Head of caudate nucleus (tissue), 42 donors: ENCODE measurements around the gene ERP44.
"Not testable (repeated sequence)": the region's sequence is repeated elsewhere in the genome, so short reads cannot be mapped to it uniquely, and the experiment has no call there.

ENCODE experiments used
- DNase-seq, 42 donors: peaks; one replicate each; pipeline versions ENCODE4 v3.0.0 to v3.0.0-alpha.2; 2020 to 2021; ENCODE audit warnings: mixed read lengths in 7 of 42
- intact Hi-C: fragments of 100-400 bp; cut with DNase I; formaldehyde crosslinking; loops from one replicate; pipeline ENCODE4 v1.15.0; 2022

The ERP44 gene

DNA sequence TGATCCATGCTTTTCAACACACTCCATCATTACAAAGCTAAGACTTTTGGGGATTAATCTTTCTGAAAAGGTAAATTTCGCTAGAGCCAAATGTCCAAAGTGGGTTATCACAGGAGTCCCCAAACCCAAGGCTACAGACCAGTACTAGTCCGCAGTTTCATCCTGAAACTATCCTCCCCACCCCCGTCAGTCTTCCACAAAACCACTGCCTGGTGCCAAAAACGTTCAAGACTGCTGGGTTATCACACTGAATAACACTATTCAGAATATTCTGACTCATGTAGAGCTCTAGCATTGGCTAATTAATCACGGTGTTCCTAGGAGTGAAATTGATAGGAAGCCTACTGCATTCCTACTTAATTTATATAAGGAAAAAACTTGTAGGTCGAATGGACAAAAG, 24.7 kb downstream of the ERP44 start:
- peak in 14 of 42 donors; percentile 4 to 59 (median 16) for DNase-seq
- intact Hi-C loops: no loop called here

DNA sequence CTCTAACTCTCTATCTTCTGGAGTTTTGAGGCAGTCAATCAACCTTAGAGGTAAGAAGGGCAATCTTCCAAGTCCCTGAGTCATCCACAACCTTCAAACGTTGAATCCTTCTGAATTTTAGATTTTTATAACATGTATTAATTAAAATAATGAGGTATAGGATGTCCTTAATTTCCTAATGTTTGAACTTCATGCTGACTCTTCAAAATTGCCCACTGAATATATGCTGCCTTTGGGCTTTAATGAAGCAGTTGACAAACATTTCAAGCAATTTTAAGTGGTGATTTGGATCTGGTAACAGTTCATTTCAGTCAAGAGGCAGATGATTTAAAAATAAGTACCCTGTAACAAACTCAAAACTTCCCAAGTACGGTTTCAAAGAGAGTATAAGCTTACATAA, 26.0 kb downstream of the ERP44 start:
- intact Hi-C loops: no loop called here
- DNase-seq: no peak

DNA sequence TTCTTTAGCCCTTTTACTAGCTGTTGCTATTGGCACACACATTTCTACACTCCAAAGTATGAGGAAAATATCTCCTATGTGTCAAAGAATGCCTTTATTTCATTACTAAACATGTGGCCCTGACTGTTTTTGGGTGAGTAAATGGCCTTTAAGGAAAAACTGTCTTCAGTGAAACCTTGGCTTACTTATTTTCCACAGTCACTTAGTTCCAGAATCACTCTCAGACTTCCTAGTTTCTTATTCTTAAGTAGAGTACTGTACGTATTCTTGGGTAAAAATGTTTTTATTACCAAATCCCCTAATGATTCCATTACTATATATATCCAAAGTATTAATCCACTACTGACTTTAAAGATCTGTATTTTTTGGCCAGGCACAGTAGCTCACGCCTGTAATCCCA, 27.5 kb downstream of the ERP44 start:
- intact Hi-C loops: no loop called here

GRCh38 chr9:100070104-100071041, 28.4 kb downstream of the ERP44 start:
- no peak for DNase-seq
- intact Hi-C loops: no loop called here

More for the DNA sequence above, 27.5 kb downstream of the ERP44 start:
- no peak for DNase-seq

DNA sequence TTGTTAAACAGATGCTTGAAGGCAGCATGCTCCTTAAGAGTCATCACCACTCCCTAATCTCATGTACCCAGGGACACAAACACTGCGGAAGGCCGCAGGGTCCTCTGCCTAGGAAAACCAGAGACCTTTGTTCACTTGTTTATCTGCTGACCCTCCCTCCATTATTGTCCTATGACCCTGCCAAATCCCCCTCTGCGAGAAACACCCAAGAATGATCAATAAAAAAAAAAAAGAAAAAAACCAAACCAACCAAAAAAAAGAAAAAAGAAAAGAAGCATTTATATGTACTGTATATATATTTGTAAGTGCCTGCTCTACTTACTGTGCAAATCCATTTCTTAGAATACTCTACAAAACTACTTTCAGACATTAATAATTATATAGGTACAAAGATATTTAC, 29.7 kb downstream of the ERP44 start:
- intact Hi-C loops, DNase-seq: not testable (repeated sequence)

DNA sequence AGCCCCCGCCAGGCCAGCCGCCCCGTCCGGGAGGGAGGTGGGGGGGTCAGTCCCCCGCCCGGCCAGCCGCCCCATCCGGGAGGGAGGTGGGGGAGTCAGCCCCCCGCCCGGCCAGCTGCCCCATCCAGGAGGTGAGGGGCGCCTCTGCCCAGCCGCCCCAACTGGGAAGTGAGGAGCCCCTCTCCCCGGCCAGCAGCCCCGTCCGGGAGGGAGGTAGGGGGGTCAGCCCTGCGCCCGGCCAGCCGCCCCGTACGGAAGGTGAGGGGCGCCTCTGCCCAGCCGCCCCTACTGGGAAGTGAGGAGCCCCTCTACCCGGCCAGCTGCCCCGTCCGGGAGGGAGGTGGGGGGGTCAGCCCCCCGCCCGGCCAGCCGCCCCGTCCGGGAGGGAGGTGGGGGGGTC, 30.8 kb downstream of the ERP44 start:
- intact Hi-C loops: not testable (repeated sequence)

GRCh38 chr9:100066539-100066938, 32.3 kb downstream of the ERP44 start:
- no peak for DNase-seq
- intact Hi-C loops: no loop called here

More for the DNA sequence above, 30.8 kb downstream of the ERP44 start:
- not testable (repeated sequence) for DNase-seq

DNA sequence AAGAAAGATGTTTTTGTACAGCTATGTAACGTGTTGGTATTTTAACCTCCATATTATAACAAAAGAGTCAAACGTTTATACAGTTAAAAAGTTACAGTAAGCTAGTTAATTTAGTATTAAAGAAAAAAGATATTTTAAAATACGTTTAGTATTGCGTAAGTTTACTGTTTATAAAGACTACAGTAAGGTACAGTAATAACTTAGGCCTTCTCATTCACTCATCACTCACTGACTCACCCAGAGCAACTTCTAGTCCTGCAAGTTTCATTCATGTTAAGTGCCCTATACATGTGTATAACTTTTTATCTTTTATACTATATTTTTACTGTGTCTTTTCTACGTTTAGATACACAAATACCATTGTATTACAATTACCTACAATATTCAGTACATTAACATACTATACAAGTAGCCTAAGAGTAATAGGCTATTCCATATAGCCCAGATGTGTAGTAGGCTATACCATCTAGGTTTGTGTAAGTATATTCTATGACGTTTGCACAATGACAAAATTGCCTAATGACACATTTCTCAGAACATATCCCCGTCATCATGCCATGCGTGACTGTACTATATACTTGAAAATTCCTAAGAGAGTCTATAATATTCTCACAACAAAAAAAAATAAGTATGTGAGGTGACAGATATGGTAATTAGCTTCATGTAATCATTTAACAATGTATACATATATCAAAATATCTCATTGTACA, 33.8 kb downstream of the ERP44 start:
- intact Hi-C loops: no loop called here
- DNase-seq: no peak

- no peak for DNase-seq
- intact Hi-C loops: no loop called here
These were observed 35.6 kb downstream of the ERP44 start for GRCh38 chr9:100063185-100063584.

- DNase-seq, intact Hi-C loops: not testable (repeated sequence)
These were observed 36.1 kb downstream of the ERP44 start for GRCh38 chr9:100062683-100063082.

- no peak for DNase-seq
- intact Hi-C loops: no loop called here
These were observed 39.9 kb downstream of the ERP44 start for GRCh38 chr9:100058699-100059579.

DNA sequence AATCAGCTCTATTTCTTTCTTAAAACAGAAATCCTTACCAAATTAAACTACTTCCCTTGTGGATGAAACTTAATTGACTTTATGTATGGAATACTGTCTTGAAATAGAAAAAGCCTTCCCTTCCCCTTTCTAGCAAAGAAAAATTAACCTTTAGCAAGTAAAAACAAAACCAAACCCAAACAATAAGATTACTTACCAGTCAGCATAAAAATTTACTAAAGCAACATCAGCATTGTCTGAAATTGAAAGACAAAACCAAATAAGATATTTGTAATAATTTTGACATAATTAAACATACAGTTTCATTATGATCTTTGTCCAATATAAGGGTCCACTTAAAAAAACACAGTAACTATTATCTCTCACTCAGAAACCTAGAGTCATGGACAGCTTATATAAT, 41.2 kb downstream of the ERP44 start:
- no peak for DNase-seq
- intact Hi-C loops: no loop called here

GRCh38 chr9:100056561-100056960, 42.2 kb downstream of the ERP44 start:
- DNase-seq: no peak
- intact Hi-C loops: no loop called here

DNA sequence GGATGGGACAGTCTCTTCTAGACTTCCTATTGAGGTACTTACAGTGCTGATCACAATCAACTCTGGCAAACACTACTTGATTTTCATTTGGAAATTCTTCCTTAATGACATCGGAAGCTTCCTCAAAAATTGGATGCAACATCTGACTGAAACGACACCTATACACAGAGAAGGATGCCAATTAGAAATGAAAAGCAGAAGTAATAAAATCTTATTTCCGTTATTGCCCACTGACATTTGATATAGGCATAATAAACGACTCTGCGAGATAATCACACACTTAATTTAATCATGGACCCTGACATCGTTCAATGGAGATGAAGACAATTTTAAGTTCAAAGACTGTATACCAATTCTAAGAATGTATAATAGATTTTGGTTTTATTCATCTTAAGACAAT, 46.4 kb downstream of the ERP44 start:
- intact Hi-C loops: no loop called here

DNA sequence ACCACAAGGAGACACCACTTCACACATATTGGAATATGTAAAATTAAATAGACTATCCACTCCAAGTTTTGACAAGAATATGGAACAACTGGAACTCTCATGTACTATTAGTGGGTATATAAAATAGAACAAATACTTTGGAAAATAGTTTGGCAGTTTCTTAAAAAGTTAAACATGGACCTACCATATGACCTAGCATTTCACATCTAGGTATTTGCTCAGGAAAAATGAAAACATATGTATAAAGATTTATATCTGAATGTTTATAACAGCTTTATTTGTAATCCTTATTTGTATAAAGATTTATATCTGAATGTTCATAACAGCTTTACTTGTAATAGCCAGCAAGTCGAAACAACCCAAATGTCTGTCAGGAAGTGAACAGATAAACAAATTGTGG, 49.2 kb downstream of the ERP44 start:
- intact Hi-C loops: no loop called here
- DNase-seq: no peak

More for the DNA sequence above, 46.4 kb downstream of the ERP44 start:
- DNase-seq: no peak

DNA sequence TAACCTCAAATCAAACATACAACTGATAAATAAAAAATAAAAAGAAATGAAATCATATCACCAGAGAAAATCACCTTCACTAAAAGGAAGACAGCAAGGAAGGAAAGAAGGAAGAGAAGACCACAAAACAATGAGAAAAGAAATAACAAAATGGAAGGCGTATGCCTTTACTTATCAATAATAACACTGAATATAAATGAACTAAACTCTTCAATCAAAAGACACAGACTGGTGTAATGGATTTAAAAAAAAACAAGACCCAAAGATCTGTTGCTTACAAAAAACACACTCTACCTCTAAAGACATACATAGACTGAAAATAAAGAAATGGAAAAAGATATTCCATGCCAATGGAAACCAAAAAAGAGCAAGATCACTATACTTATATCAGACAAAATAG, 60.3 kb downstream of the ERP44 start:
- intact Hi-C loops: loop anchor here (10.0 kb wide), 1 partner anchor 176 kb away; no protein-coding TSS in a partner anchor
- DNase-seq: no peak

DNA sequence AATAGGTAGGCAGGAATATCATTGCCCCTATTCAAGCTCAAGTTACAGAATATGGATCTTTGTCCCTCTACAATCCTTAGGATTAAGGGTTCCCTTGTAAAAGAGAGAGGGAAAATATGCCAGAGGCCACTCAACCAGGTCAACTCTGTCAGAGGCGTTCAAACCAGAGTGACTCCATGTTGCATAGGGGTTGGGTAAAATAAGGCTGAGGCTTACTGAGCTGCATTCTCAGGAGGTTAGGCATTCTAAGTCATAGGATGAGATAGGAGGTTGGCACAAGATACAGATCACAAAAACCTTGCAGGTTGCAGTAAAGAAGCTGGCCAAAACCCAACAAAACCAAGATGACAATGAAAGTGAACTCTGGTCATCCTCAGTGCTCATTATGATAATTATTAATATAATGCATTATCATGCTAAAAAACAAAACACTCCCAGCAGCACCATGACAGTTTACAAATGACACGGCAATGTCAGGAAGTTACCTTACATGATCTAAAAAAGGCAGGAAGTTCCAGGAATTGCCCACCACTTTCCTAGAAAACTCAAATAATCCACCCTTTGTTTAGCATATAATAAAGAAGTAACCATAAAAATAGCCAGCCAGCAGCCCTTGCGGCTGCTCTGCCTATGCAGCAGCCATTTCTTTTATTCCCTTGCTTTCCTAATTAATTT, 64.8 kb downstream of the ERP44 start:
- intact Hi-C loops: loop anchor here (10.0 kb wide), 1 partner anchor 181 kb away; no protein-coding TSS in a partner anchor
- no peak for DNase-seq

- intact Hi-C loops: loop anchor here (10.0 kb wide), 1 partner anchor 184 kb away; no protein-coding TSS in a partner anchor
These were observed 68.3 kb downstream of the ERP44 start for GRCh38 chr9:100030548-100030947.

More at GRCh38 chr9:100030548-100030947, 68.3 kb downstream of the ERP44 start:
- DNase-seq: no peak
